Activated CD4-positive, CD25-positive, alpha-beta regulatory T cell treated with anti-CD3 and anti-CD28 coated beads, Interleukin-2, amount 50 U/mL, for 16 hours (primary cell): ENCODE measurements around the gene SEL1L3.

Experiments
- DNase-seq: peaks from one replicate; pipeline ENCODE4 v3.0.0-alpha.2; 2020; ENCODE audit warnings: low read depth, low spot score

The SEL1L3 gene

DNA sequence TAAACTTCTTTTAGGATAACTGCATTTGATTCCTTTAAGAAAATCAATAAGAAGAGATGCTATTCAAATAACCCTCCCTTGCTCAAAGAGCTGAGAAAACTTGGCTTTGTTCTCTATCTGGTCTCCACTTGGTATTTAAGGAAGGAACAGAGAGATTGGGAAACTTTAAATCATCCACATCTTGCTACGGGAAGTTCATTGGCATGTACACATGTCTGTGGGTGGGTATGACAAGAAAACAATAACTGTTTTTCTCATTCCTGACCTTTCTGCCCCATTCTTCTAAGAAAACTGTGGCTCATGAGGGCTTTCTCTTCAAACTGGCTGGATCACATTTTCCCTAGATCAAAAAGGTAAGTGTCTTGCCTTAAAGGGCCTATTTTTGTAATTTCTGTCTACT is 6.0 kb downstream of the SEL1L3 start:
- DNase-seq, result no peak

DNA sequence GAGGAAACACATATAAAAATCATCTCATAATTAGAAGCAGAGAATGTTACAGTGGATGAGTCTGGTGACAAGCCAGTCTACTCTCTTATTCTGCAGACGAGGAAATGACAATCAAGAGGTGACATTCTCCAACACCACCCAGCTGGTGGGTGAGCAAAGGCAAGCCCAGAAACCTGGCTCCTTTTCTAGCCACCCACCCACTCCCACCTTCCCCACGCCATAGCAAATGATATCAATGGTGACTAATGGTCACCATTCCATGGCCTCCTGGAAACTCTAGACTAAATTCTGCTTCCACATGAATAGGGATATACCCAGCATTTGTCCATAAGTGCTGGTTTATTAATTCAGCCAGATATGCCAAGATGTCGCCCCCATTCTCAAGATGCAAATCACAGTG is 10.7 kb downstream of the SEL1L3 start:
- no peak for DNase-seq

DNA sequence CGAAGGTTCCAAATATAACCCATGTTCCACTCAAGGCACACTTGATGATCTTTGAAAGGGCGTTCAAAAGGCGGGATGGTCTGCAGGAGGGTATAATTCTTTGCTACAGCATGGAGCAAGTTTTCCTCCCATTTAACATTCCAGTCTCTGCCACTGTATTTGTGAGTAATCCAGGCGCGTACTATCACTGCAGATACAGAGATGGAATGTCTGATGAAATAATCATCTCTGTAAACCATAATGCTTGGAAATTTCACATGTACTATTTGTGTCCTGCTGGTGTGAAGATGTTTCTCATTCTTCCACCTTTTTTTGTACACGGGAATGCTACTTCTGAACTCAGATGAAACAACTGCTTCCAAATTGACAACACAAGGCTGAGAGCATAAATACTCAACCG is 15.5 kb downstream of the SEL1L3 start:
- DNase-seq, result no peak

DNA sequence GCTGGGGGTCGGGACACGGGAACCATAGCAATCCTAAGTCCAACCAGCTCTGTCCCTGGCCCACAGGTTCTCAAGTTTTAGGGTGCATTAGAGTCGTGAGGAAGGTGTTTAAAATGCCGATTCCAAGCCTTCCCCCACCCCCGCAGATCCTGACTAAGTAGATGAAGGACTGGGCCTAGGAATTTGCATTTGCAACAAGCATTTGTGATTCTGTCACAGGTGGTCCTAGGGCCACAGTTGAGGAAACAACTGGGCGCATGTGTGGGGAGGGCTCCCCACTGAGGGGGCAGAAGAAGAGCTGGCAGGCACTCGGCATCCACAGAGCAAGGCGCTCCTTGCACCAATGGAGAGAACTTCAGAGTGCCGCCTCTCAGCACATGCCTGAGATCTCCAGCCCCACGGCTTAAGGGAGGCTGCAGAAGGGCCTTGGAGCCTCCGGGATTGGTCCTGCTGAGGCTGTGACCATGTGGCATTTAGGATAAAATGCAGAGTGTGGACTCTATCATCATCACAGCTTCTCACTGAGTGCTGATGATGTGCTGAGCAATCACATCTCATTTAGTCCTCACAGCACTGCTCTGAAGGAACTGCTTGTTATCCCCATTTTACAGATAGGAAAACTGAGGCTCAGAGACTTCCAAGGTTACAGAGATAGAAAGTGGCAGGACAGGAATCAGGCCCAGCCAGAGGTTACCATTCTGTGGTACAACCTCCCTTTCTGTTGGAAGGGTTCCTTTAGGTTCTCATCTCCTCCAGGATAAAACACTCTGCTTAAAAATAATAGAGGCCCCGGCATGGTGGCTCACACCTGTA is 16.7 kb downstream of the SEL1L3 start:
- DNase-seq, result no peak

DNA sequence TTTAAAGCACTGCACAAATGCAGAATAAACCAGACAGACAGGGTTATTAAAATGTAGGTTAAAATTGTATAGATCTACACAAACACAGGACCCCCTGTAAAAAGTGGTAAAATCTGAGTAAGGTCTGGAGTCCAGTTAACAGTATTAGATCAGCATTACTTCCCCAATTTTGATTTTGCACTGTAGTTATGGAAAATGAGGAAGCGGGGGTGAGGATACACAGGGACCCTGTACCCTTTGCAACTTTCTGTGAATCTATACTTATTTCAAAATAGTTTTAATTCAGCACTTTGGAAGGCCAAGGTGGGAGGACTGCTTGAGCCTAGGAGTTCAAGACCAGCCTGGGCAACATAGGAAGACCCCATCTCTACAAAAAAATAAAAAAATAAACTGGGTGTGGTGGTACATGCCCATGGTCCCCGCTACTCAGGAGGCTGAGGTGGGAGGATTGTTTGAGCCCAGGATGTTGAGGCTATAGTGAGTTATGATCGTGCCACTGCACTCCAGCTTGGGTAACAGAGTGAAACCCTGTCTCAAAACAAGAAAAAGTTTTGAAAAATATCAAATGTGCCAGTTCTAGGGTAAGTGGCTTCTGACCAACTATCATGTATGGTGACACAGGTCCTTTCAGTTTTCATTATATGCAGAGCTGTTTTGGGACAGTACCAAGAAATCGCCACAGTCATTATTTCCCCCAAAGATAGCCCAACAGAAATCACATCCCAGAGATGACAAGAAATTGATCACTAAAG is 17.7 kb downstream of the SEL1L3 start:
- no peak for DNase-seq

DNA sequence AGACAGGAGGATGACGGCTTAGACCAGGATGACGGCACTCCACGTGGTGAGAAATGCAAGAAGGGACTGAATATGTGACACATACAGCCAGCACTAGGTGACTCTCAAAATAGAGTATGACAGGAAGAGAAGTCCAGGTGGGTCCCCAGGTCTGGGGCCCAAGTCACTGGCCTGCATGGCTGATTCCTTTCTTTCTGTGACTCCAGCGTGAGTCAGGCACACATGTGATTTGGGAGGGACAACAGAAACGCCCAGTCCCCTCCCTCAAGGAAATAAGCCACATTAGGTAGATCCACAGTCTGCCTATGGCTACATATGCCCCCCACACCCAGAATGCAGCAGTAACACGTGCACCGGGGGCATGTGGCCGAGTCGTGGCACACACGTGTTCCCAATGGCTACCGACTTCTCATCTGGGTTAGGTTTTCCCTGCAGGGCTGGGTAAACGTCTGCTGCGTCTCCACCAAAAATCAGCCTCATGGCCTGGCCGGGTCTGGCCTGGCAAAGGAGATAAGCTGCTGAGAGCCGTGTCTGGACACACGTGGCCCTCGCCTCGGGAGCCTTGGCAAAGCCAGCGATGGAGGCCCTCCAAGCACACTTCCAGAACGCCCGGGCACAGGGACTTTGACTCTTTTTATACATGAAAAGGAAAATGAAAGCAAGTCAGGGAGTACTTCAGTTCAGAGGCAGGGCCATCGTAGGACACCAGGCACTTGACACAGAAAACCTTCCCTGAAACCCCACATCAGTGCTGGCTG is 19.3 kb downstream of the SEL1L3 start:
- no peak for DNase-seq

DNA sequence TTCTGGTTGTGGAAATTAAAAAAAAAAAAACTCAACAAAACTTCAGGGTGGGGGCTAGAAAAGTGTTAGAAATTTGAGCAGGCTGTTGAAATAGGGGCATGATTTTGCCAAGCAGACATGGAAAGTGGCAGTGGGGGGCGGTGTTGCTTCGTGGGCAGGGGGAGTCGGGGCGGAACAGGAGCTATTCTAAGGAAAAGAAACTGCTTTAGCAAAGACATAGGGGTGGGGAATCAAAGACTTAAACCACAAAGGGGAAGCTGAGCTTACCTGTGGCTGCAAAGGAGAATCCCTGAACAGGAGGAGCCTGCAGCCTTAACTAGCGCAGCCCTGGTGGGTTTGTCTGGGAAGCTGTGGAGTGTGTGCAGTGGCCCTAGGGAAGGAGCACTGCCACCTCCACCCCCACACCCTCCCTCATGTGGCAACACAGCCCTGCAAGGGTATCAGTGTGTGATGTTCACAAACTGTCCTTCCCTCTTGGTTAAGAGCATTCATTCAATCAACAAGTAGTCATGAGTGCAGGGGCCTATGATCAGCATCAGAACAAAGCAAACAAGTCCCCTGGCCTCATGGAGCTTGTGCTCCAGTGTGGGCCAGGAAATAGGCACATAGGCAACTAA is 20.5 kb downstream of the SEL1L3 start:
- no peak for DNase-seq

DNA sequence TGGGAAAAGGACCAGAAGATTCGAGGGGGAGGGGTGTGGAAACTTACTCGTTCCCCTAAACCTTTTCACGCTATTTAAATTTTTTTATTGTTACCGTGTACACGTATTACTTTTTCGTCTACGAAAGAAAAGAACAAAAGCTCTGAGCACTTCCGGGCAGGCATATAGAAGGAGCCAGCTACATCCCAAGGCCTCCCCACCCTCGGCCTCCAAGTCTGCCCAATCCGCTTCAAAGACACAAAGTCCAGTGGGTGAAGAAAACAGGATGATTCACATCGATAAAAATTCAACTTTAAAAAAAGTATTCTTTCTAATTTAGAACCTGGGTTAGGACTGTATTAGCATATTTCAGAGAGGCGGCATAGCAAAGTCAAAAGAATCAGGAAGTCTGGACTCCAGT is 23.1 kb downstream of the SEL1L3 start:
- no peak for DNase-seq

DNA sequence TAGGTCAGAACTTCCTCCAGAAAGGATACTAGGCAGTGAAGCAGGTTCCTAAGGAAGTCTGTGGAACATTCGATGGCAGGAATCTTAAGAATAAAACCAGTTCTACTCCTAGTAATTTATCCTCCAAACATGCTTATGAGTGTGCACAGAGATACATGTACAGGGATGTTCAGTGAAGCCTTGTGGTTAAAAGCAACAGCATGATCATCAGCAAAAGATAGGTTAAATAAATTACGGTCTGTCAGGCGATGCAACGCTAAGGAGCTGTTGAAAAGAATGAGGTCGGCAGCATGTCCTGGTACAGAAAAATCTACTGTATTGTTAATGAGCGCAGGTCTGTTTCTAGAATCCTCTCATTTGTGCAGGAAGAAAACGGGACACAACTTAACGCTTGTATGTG is 23.6 kb downstream of the SEL1L3 start:
- DNase-seq, result no peak

DNA sequence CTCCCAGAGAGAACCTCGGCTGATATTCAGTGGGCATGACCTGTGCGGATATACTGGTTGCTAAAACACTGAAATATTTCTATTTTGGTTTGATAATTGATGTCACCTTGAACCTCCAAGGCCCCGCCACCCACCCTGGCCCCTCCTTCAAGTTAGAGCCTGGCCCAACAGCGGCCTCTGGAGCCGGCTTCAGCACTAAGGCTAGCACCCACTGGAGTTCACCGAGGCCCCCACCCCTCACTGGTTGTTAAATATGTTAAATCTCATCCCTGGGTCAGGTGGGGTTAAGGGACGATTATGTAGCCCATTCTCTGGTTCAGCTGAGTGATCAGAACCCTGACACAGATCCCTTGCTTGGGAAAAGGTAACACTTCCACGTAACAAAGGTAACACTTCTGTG is 24.3 kb downstream of the SEL1L3 start:
- DNase-seq, result no peak

DNA sequence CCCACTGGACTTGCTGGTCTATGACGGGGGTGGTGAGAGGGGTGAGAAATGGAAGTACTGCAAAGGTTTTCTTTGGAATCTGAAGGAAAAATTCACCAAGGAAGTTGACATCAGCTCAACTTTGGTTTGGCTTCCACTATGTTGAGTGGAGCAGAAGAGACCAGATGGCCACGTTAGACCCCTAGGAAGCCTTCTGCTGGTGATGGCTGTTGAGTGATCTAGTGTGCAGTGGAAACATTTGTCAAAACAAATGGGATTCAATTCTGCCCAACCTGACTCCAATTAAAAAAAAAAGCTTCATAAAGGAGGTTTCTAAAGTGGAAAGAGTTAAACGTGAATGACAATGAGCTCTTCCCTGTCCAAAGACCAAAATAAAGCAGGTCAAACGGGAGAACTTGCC is 25.7 kb downstream of the SEL1L3 start:
- no peak for DNase-seq

DNA sequence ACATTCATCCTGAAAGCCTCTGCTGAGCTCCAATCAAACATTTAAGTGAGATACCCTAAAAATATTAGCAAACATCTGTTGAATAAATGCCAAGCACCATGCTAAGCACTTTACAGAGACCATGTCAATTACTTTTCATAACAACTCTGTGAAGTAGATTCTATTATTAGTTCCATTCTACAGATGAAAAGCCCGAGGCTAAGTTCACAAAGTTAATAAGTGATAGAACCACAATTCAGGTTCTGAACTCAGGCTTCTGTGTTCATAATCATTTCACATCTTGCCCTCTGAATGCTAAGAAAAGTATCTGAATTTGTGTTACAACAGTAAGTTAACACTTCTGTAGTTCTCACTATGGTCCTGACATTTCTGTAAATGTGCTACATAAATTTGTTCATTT is 27.4 kb downstream of the SEL1L3 start:
- no peak for DNase-seq

DNA sequence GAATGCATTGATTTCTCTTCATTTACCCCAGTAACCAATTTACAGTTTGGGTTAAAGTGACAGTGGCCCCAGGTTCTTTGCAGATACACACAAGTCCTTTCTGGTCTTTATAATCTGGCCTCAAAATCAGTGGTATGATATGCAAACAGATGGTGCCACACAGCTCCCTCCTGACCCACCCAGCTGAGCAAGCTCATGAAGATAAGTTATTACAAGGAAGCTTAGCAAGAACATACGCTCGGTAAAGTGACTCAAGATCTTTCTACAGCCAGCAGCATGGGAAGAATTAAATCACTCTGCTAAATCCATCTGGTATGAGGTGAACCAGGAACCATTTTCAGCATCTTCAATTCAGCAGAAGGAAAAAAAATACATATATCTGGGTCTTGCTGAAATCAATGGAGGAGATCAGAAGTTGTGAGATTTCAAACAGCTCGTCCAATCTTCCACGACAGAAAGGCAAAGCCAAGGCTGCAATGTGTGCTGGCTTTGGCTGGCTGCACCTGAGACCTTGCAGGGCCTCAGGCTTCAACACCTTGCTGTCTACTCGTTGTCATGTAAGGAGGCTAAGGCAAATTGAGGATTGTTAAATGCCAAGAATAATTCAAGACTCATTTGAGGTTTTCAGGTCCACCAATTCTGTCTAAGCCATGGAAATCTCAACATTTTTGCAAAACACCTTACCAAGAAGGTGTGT is 28.2 kb downstream of the SEL1L3 start:
- DNase-seq, result no peak

DNA sequence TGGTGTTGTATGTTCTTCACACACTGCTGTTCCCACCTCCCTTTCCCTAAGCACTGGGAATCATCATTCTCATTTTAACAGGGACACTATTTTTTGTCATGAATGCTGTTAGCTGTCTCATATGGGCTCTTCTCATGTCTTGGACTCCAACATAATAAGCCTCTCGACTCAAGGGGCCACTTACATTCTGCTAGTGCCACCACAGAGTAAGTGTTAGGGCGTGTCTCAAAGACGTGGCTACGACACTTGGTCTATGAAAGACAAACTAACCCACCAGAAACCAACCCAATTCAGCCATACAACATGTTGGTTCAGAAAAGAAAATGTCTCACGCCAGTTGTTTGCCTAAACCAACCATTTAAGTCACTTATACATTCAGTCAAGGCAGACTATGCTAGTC is 32.2 kb downstream of the SEL1L3 start:
- DNase-seq, result no peak

DNA sequence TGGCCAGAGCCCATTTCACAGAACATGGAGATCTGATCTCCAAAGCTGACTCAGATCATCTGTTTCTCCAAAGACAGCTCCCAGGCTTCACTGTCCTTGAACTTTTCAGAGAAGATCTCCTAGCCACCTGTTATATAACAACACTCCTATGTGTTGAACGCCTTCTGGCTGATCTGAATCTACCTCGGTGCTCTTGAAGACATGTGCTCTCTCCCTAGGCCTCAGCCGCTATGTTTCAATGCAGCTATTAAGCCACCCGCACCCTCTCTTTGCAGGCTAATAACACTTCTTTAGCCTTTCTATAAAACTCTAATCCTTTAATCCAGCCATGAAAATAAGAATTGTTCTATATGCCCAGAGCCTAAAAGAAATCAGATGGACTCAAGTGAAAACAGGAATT is 34.9 kb downstream of the SEL1L3 start:
- DNase-seq, result no peak

DNA sequence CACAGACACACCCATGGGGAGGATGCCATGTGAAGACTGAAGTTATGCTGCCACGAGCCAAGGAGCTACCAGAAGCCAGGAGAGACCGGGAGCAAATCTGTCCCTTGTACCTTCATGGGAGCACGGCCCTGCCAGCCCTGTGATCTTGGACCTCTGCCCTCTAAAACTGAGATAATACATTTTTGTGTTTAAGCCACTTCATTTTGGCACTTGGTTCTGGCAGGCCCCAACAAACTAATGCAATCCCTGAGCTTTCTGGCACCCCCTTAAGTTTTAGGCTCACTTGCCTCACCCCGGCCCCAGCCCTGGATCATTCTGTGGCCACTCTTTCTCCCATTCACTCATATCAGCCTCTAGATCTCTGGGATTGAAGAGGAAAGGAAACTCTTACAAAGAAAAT is 35.4 kb downstream of the SEL1L3 start:
- no peak for DNase-seq

DNA sequence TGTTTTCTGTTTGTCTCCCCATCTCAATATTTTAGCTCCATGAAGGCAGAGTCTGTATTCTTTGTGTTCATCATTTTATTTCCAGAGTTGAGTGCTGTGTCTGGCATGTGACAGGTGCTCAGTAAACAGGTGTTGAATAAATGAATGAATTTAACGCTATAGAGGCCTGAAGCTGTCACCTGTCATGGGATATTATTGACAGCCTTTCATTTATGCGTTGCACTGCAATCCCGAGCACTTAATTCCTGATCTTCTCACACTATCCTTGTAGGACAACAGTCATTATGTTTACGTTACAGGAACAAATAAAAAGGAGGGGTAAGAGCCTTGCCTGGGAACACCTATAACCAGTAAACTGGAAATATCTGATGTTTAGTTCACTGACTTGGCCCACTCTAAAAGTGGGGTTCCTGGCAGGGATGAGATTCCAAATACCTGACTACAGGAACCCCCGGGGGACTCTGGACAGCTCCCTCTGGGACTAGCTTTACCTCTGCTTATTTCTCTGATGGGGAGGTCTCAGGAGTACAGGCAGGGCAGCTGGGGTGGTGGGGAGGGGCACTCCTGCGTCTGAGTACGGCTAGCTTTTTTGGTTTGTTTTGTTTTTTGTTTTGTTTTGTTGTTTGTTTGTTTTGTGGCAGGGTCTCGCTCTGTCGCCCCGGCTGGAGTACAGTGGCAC is 36.6 kb downstream of the SEL1L3 start:
- no peak for DNase-seq

DNA sequence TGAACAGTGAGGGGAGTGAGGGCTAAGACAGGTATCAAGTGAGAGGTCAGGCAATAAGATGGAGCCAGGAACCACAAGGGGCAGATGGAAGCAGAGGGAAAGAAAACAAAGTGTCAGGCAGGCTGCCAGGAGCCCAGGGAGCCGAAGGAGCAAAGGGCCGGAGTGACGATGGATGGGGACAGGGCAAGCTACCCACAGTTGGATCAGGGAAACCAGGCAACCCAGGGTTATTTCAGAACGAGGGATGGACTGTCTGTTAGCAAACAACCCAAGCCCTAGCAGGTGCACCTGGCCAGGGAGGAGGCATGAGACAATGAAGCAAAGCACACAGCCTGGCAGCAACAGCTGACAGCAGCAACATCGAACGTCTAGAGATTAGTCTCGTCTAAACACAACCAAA is 39.2 kb downstream of the SEL1L3 start:
- no peak for DNase-seq

DNA sequence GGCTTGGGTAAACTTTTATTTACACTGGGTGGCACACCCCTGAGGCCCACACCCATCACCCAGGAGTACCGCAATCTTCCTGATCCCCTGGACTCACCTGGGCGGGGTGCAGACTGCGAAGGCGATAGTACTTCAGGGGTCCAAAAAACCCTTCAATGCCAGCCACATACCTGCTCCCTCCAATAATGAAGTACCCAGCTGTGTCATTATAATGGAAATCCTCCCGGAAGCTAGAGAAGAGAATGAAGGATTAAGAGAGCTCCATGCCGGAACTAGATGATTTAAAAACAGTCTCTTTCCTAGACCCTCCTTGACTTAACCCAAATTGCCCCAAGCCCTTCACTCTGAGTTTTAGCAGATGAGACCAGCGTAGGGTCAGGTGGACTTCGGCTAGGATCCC is 40.9 kb downstream of the SEL1L3 start:
- no peak for DNase-seq

DNA sequence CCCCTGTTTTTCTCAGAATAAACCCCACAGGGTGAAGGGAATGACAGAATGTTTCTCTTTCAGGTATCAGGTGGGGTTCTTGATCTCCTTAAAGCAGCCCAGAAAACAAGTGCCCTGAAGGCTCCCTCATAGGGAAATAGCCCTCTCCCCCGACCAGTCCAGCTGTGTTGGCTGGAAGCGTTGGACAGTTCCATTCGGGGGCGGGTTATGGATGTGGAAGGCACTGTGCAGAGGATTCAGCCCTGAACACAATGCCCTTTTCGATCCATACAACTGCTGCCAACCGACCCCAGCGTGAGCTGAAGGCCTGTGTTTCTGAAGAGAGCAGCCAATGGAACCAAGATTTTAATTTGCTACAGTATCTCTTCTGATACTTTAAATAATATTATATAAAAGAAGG is 41.5 kb downstream of the SEL1L3 start:
- no peak for DNase-seq

DNA sequence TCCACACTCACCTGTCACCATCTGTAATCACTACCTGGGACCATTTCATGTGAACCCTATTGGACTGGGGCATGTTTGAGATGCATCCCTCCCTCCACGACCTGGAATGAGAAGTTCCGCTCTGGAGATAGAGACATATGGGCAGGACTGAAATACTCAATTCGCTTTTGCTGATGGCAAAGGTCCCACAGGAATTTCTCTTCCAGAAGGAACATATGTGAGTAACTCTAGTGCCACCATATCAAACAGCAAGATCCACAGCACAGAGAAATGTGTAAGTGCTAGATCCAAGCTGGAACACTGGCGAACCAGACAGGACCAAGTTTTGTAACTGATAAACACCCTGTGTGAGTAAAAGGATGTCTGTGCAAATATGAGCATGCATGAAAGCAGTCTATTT is 43.9 kb downstream of the SEL1L3 start:
- DNase-seq, result no peak
